Left renal pelvis (tissue), 4 donors: ENCODE results near the gene CA5A. TPM values are rescaled to one million over a fixed set of nuclear protein-coding genes. Genes with fewer than 3 reads are reported as not detected.

Source experiments
- DNase-seq, 4 donors: peaks; one replicate each; pipeline ENCODE4 v3.0.0-alpha.2; 2013; ENCODE audit warnings: low read depth in 4 of 4, low spot score in 3 of 4
- polyA plus RNA-seq, 4 donors: library from polyadenylated mRNA; unstranded; fragments of 120-200 nt; gene quantifications; one replicate each; pipeline ENCODE4 v1.2.1, GENCODE V29; 2013; ENCODE audit not compliant: insufficient read length in 4 of 4

CA5A gene
- polyA plus RNA-seq, 4 donors: 0.07 to 0.27 (median 0.19) TPM

DNA sequence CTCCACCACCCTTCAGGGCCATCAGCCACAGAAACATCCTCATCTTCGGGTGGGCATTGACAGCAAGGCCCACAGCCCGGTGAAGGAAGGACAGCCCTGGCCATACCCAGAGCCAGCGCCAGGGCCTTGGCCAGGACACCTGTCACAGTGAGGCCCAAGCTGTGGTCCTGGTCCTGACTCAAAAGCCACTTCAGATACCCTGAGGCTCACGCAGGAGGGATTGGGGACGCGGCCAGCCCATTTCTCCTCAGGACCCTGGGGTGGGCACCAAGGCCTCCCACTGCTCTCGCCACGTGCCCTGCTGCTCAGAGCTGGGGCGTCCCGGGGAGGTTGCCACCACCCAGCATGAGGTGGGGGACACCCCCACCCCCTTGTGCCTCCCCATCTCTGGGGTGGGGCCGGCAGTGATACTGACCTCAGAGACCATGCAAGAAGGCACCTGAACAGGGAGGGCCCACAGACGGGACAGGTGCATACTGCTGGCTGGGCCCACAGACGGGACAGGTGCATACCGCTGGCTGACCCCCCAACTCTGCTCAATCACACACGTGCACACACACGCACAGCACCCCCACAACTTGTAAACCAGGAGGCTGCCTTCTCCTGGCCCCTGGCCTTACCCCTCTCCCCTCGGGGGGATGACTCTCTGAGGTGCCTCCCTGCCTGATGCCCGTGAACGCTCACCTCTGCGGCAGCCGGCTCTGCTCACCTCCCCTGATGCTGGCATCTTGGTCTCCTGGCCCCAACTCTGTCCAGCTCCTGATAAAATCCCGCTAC lies 81.2 kb downstream of the CA5A start:
- no peak for DNase-seq

DNA sequence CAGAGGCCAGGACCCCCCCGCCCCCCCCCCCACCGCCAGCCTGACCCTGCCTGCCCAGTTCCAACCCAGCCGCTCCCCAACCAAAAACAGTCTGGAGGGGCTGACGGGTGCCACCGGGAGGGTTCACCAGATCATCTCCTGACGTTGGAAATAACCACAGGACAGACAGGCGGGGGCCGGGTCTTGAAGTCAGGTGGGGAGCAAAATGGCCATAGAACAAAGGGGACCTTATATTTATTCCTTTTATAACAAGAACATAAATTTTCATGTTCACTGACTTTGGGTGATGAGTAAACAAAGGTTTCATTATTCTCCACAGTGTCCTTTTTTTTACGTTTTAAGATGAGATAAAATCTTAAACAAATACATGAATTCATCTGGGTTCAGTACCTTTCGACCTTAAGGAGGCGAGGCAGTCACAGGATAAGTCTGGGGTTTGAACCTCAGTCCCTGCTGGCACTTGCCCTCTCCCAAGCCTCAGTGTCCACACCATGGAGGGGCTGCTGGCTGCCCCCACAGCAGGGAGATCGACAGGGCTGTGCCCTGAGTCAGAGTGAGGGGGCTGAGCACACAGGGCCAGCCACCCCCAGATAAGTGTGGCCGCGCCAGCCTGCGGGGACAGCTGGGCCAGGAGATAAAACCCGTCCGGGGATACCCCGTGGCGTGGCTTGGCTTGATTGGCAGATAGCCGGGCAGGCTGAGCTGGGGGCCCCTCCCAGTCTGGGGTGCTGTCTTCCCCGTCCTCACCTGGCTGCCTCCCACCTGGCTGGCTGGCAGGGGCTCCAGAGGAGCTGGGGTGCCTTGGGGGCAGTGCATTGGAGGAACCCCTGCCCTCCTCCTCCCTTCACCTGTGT lies 82.0 kb downstream of the CA5A start:
- DNase-seq: no peak

DNA sequence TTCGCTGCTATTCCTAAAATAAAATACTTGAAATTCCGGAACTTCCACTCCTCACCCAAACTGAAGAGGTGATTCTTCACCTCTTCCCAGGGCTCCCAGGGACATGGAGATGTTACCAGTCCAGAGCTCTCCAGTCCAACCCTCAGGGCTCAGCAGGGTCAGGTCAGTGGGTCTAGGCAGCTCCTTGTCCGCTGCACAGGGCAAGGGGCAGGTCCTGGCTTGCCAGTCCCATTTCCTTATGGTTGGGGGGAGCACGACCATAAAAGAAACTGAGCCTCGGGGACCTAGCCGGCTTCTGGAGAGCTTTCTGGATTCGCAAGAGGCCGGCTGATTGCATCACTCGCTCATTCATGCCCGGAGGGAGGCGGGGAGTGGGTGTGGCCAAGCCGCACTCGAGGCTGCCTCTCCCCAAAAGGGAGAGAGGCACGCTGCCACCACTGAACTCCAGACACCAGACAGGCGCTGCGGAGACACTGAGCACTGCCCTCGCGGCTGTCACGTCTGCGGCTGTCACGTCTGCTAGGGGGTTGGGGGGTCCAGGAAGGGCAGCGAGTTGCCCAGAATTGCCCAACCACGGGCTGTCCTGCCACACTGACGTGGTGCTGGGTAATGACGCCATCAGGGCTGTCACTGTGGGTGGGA lies 82.8 kb downstream of the CA5A start:
- peak in 2 of 4 donors; percentile 53 to 78 for DNase-seq

DNA sequence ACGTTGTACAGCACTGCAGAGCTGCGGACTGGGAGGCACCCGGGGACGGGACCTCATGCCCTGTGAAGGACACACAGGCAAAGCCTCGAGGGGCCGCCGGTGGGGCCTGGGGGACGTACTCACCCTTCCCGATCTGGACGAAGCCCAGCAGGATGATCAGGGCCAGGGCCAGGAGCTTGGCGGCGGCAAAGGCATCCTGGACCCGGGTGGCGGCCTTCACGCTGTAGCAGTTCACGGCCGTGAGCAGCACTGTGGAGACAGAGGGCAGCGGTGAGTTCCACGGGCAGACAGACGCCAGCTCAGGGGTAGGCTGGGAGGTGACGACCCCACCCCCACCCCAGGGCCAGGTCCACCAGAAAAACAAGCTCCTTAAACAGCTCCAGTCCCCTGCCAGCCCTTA lies 84.7 kb downstream of the CA5A start:
- no peak for DNase-seq

DNA sequence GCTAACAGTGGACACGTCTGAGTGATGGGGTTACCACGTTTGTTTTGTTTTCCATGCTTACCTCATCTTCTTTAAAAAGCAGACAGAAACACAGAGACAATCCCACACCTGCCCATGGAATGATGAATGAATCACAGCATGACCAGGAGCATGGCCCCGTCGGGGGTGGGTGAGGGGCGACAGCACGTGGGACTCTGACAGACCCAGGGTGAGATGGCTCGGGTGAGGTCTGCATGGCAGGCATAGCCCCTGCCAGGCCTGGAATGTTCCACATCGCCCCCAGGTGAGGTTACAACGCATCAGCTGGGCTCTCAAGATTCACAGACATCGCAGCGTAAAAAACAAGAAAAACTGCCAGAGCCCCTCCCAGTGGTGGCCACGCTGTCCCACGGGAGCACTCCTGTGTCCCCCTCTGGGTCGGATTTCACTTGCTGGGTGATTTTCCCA lies 85.2 kb downstream of the CA5A start:
- DNase-seq: no peak

DNA sequence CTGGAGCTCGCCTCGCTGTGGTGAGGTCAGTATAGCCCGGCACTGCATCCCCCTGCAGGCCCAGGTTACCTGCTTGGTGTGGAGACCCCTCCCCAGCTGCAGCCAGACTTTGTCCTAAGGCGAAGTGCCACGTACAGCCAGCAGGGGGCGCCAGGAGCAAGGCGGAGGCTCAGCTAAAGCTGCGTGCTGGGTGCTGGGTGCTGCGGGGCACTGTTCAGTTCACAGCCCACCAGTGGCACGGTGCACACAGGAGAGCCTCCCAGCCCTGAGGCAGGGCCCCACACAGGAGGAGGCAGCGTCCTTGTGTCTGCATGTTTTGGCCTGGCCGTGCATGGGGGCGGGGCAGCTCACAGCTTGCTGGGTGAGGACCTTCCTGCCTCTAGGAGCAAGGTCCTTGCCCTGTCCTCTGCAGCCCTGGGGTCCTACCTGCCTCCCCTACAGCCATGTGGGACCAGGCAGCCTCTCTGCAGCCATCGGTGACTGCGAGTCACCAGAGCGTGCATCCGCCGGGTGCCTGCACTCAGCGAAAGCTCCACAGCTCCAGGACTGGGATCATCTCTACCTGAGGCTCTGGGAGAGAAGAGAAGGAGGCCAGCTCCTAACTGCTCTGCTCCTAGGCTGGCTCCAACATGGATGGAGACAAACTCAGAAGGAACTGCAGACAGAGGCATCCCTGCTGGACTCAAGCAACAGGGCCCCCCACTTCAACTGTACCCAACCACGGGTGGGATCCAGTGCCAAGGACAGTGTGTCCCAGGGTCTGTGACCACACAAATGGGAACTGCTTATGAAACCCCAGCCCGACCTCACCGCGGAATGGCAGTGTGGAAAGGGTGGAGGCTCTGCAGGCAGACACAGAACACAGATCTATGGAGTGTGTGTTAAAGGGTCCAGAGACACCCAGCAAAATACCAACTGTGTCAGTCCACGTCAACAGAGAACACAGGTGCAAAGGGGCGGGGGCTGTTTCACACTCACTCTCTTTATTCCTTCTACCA lies 86.0 kb downstream of the CA5A start:
- DNase-seq: no peak

DNA sequence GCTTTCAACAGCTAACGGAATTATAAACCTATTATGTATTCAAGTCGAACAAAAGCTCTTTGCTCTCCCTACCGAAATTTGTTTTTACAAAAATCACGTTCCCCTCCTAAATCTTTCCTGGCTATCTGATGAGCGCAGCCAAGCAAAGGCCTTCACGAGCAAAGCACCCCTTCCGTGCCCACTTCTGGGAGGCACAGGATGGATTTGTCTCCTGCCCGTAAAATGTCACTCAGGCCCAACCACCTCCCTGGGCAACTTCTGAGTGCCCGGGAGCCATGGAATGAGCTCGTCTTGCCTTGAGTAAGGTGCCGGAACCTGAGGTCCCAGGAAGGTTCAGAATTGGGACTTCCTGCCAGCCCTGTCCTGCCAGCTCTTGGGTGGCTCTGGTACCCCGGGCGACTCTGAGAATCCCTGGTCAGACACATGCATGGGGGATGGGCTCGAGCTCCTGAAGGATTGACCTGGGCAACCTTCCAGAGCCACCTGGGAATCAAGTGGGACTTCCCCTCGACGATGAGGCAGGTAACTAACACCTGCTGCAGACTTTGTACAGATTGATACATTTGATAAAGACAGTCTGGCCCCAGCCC lies 86.8 kb downstream of the CA5A start:
- no peak for DNase-seq

DNA sequence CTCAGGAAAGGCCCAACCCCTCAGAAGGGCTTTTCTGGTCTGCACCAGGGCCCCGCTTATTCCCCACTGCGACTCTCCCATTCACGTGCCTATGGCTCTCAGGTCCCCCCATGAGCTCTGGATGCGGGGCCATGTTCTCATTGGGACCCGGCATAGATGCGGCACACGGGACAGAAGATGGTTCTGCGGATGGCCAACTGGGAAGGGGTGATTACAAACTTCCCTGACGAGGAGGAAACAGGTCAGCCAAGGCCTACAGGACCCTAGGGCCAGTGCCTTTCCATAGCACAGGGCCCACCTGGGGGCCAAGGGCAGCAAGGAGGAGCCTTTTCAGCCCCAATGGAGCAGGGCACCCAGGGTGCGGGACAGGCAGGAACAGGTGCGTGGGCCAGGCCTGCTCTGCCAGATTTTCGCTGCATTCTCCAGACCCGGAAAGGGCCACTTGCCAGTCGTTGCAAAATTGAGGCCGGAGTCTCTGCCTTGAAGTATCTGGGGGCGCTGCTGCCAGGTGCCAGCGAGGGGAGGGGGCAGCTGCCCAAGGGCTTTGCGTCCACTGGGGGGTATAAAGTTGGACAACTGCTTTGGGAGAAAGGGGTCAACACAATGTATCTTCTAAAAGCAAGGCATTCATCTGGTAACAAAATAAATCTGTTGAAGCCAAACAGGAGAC lies 87.5 kb downstream of the CA5A start:
- DNase-seq: no peak

DNA sequence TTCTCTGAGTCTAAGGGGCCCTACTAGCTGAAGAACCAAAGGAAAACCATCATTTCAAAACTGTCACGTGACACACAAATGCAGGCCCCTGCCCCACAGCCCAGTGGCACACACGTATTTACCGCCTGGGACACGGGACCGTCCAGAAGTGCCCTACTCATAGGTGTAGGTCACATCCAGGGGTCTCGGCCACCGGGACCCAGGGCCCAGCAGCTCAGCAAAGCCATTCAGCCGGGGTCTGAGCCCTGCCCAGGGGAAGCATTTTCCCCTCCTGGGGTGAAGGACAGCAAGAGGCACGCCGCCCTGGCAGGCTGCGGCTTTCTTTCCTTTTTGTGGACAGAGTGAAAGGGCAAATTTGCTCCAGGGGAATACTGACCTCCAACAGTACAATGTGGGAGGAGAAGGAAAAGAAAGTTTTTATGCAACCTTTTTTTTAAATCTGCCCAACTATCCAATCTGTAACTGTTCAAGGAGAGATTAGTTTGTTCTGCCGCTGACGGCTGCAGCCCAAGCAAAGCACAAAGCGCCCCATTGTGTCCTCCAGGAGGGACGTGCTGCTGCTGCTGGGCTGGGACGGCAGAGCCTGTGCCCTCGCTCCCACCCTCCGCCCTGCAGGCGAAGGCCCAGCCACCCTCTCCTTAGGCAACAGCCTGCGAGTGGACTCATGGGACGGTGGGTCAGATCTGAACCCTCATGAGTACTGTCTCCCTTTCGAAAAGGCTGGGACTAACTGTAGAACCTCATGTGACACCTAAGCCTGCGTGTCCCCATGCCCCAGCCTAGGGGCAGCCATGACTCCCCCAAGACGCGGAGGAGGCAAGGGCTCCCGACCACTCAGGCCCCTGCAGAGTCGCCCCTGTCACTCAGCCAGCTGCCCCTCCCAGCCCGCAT lies 88.3 kb downstream of the CA5A start:
- DNase-seq: no peak

DNA sequence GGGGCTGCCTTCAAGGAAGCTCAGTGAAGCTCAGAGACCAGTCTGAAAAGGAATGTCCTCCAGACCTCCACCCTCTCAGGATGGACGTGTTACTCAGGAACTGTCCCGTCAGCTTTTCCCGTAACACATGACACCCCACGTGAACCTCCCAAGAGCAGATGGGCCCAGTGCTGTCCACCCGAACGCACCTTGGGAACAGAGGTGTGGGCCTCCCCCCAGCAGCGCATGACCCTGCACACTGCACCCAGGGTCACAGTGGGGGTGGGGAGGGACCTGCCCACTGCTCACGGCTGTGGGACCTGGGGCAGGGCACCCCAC lies 88.9 kb downstream of the CA5A start:
- DNase-seq: no peak

DNA sequence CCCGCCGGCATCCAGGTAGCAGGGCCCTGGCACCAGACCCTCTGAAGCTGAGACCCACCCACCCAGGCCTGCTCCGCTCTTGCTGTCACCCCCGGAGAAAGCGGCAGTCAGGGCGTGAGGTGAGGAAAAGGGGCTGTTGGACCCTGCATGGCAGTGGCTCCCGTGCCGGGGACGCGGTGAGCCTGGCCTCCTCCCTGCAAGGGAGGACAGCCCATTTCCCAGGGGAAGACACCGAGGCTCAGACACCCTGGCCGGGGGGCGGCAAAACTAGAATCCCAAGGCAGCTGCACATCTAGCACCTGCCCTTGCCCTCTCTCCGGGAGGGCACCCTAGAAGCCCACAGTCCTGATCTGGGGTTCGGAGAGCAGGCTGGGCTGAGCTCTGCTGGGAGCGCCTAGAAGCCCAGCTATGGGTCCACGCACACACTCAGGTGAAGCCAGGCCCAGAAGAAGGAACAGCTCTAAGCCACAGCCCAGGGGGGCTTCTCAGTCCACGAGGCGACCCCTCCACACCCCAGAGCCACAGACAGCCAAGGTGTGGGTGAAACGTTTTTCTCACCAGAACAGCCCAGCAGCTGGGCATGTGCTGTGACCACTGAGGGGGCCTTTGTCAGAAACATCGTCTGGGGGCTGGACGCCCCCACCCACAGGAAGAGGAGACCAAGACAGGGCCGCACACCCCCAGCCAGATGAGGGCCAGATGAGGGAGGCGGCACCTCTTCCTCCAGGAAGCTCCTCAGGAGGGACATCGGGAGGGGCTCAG lies 89.4 kb downstream of the CA5A start:
- no peak for DNase-seq

DNA sequence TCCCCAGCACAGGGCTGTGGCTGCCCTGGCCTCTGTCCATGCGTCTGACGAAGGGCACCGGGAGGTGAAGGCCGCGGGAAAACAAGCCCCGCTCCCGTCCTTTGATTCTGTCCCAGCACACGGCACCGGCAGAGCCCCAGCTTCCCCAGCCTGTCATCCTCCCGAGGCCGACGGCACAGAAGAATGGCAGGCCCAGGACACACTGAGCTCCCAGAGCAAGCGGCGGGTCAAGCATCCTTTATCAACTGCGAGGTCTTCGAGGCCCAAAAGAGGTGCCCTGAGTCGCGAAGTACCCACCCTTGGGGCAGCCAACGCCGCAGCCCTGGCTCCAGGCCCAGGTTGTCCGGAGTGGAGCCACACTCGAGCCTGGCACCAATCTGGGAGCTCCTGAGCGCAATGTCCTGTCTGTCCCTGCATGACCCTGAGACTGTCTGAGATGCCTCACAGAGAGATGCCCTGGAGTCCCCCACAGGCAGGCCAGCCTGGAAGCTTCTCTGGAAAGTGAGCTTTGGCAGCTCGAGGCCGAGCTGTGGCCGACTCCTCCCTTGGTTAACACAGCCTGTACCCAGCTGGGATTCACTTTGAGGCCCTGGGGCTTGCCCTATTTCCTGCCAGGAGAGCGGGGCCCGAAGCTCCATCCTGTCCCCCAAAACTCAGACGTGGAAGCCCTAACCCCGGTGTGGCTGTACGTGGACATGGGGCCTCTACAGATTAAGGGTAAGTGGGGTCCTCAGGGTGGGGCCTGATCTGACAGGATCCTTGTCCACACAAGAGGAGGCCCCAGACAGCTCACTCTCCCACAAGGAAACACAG lies 90.3 kb downstream of the CA5A start:
- DNase-seq: no peak

DNA sequence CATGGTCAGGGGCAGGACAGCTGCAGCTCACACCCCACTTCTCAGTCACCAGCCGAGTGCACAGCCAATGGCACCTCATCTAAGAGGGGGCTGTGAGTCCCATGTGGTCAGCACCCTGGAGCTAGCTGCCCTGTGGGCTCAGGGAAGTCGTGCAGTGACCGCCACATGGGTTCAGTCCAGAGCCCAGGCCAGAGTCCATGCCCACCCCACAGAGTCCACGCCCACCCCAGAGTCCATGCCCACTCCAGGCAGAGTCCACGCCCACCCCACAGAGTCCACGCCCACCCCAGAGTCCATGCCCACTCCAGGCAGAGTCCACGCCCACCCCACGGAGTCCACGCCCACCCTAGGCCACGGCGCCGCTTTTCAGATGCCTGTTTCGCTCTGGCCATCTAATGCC lies 91.1 kb downstream of the CA5A start:
- no peak for DNase-seq

DNA sequence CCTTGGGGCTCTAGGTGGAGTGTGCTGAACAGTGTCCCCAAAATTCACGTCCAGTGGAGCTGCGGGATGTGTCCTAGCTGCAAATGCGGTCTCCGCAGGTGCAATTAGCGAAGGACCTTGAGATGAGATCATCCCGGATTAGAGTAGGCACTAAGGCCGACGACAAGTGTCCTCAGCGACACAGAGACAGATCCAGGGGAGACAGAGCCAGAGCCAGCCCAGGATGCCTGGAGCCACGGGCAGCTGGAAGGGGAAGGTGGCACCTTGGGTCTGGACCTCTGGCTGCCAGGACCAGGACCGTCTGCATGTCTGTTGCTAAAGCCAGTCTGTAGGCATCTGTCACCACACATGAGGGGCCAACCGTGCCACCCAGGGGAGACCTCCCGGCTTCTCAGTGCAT lies 91.5 kb downstream of the CA5A start:
- DNase-seq: no peak

DNA sequence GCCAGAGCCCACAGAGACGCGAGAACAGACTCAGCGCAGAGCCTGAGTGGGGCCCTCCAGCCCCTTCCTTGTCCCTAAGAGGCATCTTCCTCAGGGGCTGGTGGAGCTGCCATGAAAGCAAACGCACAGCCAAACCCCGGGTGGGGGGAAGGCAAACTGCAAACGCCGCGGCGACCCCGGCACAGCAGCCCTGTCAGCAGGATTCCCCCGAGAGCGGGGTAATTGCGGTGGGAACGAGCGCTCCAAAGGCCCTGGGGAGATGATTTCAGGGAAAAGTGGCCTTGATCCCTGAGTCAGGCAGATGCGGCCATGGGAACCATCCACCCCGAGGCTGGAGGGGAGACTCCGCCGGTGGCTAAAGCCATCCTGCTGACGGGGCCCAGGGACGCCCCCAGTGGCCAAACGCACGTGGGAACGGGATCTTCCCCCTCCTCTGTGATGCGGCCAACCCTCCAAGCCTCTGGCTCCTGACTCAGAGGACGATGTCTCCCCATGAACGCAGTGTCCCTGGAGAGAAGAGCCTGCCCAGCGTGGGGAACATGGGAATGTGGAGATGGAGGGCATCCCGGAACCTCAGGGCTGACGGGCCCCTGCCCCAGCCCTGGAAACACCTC lies 92.1 kb downstream of the CA5A start:
- DNase-seq: no peak

DNA sequence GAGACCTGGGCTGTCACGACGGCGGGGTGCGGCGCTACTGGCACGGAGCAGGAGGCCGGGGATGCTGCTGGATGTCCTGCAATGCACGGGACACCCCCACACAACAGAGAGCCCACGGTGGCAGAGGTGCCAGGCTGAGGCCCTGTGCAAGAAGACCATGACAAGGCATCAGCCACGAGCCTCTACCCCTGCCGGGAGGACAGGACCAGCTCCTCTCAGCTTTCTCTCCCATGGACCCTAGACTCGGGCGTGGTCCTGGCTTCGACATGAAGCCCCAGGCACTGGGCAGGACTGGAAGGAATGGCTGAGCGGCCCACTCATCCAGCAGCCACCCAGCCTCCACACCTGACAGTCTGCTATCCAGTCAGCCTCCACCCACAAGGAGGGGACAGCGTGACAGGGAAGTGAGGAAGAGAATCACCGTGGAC lies 92.6 kb downstream of the CA5A start:
- no peak for DNase-seq
